Femur (tissue), 1 donor: Measurements from ENCODE around the gene KLHL10.
"Not testable (repeated sequence)": the region's sequence is repeated elsewhere in the genome, so short reads cannot be mapped to it uniquely, and the experiment has no call there.

Experiments
- DNase-seq: peaks from one replicate; pipeline ENCODE4 v3.0.0-alpha.2; 2017

KLHL10 gene

GRCh38 chr17:41860254-41860931, 22.8 kb downstream of the KLHL10 start:
- DNase-seq: no peak

GRCh38 chr17:41863074-41863848, 25.6 kb downstream of the KLHL10 start:
- DNase-seq: no peak

- DNase-seq: no peak
Measured at GRCh38 chr17:41864498-41864835, 26.8 kb downstream of the KLHL10 start.

- DNase-seq: peak; percentile 93
Measured at GRCh38 chr17:41864836-41865595, 27.4 kb downstream of the KLHL10 start, which contains the start of gene KLHL11. TSS of gene KLHL11 (minus strand) at chr17:41865423. CDS start at chr17:41865370, 53 bp downstream.

- DNase-seq: no peak
Measured at GRCh38 chr17:41865596-41865893, 27.9 kb downstream of the KLHL10 start.

GRCh38 chr17:41868568-41868967, 30.9 kb downstream of the KLHL10 start:
- DNase-seq: no peak

GRCh38 chr17:41869426-41869825, 31.8 kb downstream of the KLHL10 start:
- DNase-seq: no peak

GRCh38 chr17:41870097-41870496, 32.5 kb downstream of the KLHL10 start:
- no peak for DNase-seq

GRCh38 chr17:41870627-41871026, 33.0 kb downstream of the KLHL10 start:
- no peak for DNase-seq

- DNase-seq: no peak
Measured at GRCh38 chr17:41871789-41872188, 34.2 kb downstream of the KLHL10 start.

- DNase-seq: no peak
Measured at GRCh38 chr17:41873559-41874292, 36.1 kb downstream of the KLHL10 start.

- not testable (repeated sequence) for DNase-seq
Measured at GRCh38 chr17:41874293-41874670, 36.7 kb downstream of the KLHL10 start.

GRCh38 chr17:41880130-41880529, 42.5 kb downstream of the KLHL10 start:
- no peak for DNase-seq

GRCh38 chr17:41882756-41883155, 45.1 kb downstream of the KLHL10 start:
- no peak for DNase-seq

GRCh38 chr17:41885733-41886132, 48.1 kb downstream of the KLHL10 start:
- no peak for DNase-seq

GRCh38 chr17:41888332-41888965, 50.8 kb downstream of the KLHL10 start:
- no peak for DNase-seq

- no peak for DNase-seq
Measured at GRCh38 chr17:41891135-41892020, 53.8 kb downstream of the KLHL10 start.

GRCh38 chr17:41892021-41892376, 54.4 kb downstream of the KLHL10 start:
- no peak for DNase-seq

GRCh38 chr17:41893384-41893783, 55.8 kb downstream of the KLHL10 start:
- DNase-seq: no peak

GRCh38 chr17:41894791-41895331, 57.2 kb downstream of the KLHL10 start:
- no peak for DNase-seq

- DNase-seq: peak; percentile 78
Measured at GRCh38 chr17:41895617-41896016, 58.0 kb downstream of the KLHL10 start.
